Endothelial cell of umbilical vein (primary cell): ENCODE measurements around the gene PLPPR3. TPM values are rescaled to one million over a fixed set of nuclear protein-coding genes. Genes with fewer than 3 reads are reported as not detected.

Experiments
- BruUV-seq: library from RNA; stranded (reverse); fragments of 400-500 nt; replicated peaks from 2 replicates; lab custom pipeline; 2021; lab: Mats Ljungman, UMichigan
- CTCF ChIA-PET: fragments of 300-600, 350-600 bp; sonication (Branson Sonifier 250); formaldehyde crosslinking; loops from one replicate; lab custom pipeline; 2021; ENCODE audit warnings: antibody characterized with exemption, inconsistent platforms; lab: Charles Lee
- POLR2A ChIA-PET: fragments of 300-600, 350-600 bp; sonication (Branson Sonifier 250); formaldehyde crosslinking; loops from one replicate; lab custom pipeline; 2021; ENCODE audit warnings: antibody characterized with exemption, inconsistent platforms; lab: Charles Lee
- DNase-seq: peaks from one replicate; pipeline ENCODE4 v3.0.0-alpha.2; 2011; ENCODE audit warnings: low read depth, low spot score
- FAIRE-seq: peaks from 2 replicates; lab custom pipeline; 2011; peaks lifted over from hg19 to GRCh38; lab: Jason Lieb, UNC
- H2AFZ ChIP-seq: 2 replicates; pipeline ENCODE4 v1.6.0; 2012; ENCODE audit warnings: low read depth, low read length, control low read depth, inconsistent platforms
- H3K27ac ChIP-seq: 2 replicates; pipeline ENCODE4 v1.5.1; 2011; ENCODE audit warnings: low read depth, mild to moderate bottlenecking, control low read depth, low read length, moderate library complexity; ENCODE audit not compliant: insufficient read depth
- H3K27me3 ChIP-seq, 2 experiments: 2 replicates each; pipeline versions ENCODE4 v1.6.0 to v1.6.1; 2011; ENCODE audit warnings: low read length in 2 of 2, mixed read lengths in 1 of 2; ENCODE audit not compliant: control insufficient read depth in 2 of 2, insufficient read depth in 2 of 2
- H3K36me3 ChIP-seq, 2 experiments: 2 replicates in 1 of 2; 3 replicates in 1 of 2; pipeline ENCODE4 v1.5.1; 2011; ENCODE audit warnings: low read length in 2 of 2, mild to moderate bottlenecking in 1 of 2, moderate library complexity in 1 of 2; ENCODE audit not compliant: control insufficient read depth in 2 of 2, insufficient read depth in 2 of 2; ENCODE audit errors: extremely low read depth in 1 of 2
- H3K4me1 ChIP-seq: 3 replicates; pipeline ENCODE4 v1.5.1; 2011; ENCODE audit warnings: mild to moderate bottlenecking, low read length; ENCODE audit not compliant: control insufficient read depth, insufficient read depth; ENCODE audit errors: extremely low read depth
- H3K4me2 ChIP-seq: 2 replicates; pipeline ENCODE4 v1.6.1; 2011; ENCODE audit warnings: low read length, control low read depth, mixed read lengths; ENCODE audit not compliant: insufficient read depth
- H3K4me3 ChIP-seq, 3 experiments: fragments of 200-600 bp in 1 of 3; sonication (generic), shearing (Covaris generic) in 1 of 3; replicated peaks in 1 of 3; 2 replicates each; pipeline ENCODE4 v1.5.1; 2011 to 2016; ENCODE audit warnings: control low read depth in 3 of 3, low read length in 3 of 3, mild to moderate bottlenecking in 2 of 3, inconsistent platforms in 1 of 3, low read depth in 1 of 3, moderate library complexity in 1 of 3; ENCODE audit not compliant: insufficient read depth in 1 of 3
- H3K79me2 ChIP-seq: 2 replicates; pipeline ENCODE4 v1.6.0; 2012; ENCODE audit warnings: low read length, inconsistent platforms; ENCODE audit not compliant: control insufficient read depth, insufficient read depth
- H3K9ac ChIP-seq: replicated peaks from 2 replicates; pipeline ENCODE3; 2011; ENCODE audit warnings: low read length, control low read depth; ENCODE audit not compliant: insufficient read depth; ENCODE audit errors: extremely low read depth
- H3K9me1 ChIP-seq: replicated peaks from 3 replicates; pipeline ENCODE4 v1.6.0; 2011; ENCODE audit warnings: mild to moderate bottlenecking, low read length; ENCODE audit not compliant: control insufficient read depth, insufficient read depth; ENCODE audit errors: extremely low read depth
- H3K9me3 ChIP-seq: replicated peaks from 2 replicates; pipeline ENCODE4 v1.5.1; 2012; ENCODE audit warnings: low read length, inconsistent platforms; ENCODE audit not compliant: control insufficient read depth, insufficient read depth
- H4K20me1 ChIP-seq: replicated peaks from 2 replicates; pipeline ENCODE3; 2011; ENCODE audit warnings: mild to moderate bottlenecking, low read length; ENCODE audit not compliant: control insufficient read depth, insufficient read depth; ENCODE audit errors: extremely low read depth
- CTCF ChIP-seq, 2 donors: IDR thresholded peaks; 1 replicate in 1 of 2; 2 replicates in 1 of 2; pipeline ENCODE4 v1.5.1; 2011; ENCODE audit warnings: low read length in 2 of 2, mild to moderate bottlenecking in 2 of 2, moderate library complexity in 2 of 2, control low read depth in 1 of 2, inconsistent platforms in 1 of 2, low read depth in 1 of 2; ENCODE audit not compliant: insufficient read depth in 1 of 2; ENCODE audit errors: extremely low read depth in 1 of 2
- EZH2 ChIP-seq: IDR thresholded peaks from 2 replicates; pipeline ENCODE4 v1.6.1; 2012; ENCODE audit warnings: borderline replicate concordance, low read depth, mild to moderate bottlenecking, moderate library complexity, low read length, inconsistent platforms; ENCODE audit not compliant: severe bottlenecking
- GATA2 ChIP-seq: IDR thresholded peaks from 2 replicates; pipeline ENCODE4 v1.7.0; 2011; ENCODE audit warnings: low read depth, mild to moderate bottlenecking, moderate library complexity, mixed read lengths, low read length; ENCODE audit not compliant: insufficient read length, insufficient read depth
- JUN ChIP-seq: IDR thresholded peaks from 2 replicates; pipeline ENCODE4 v1.6.1; 2011; ENCODE audit warnings: borderline replicate concordance, low read depth; ENCODE audit not compliant: insufficient read length, insufficient read depth
- MYC ChIP-seq: IDR thresholded peaks from one replicate; pipeline ENCODE4 v1.6.1; 2011; ENCODE audit warnings: mild to moderate bottlenecking, low read depth, low read length
- POLR2A ChIP-seq: IDR thresholded peaks from 2 replicates; pipeline ENCODE4 v1.6.1; 2012; ENCODE audit warnings: low read depth, mild to moderate bottlenecking, control low read depth, low read length
- POLR2AphosphoS5 ChIP-seq: IDR thresholded peaks from 2 replicates; pipeline ENCODE4 v1.6.1; 2012; ENCODE audit warnings: low read depth, mild to moderate bottlenecking, control low read depth, low read length, moderate library complexity; ENCODE audit not compliant: insufficient read depth
- dilution Hi-C: fragments of 300-500 bp; cut with MboI; formaldehyde crosslinking; loops from one replicate; pipeline ENCODE4 v1.15.0; 2019; ENCODE audit warnings: low sequenced_read_pairs; ENCODE audit not compliant: extremely low pct_ligation_motif_present
- intact Hi-C: fragments of 100-400 bp; cut with micrococcal nuclease; formaldehyde crosslinking; loops from one replicate; pipeline ENCODE4 v1.10.0; 2022
- polyA plus RNA-seq, 4 experiments: library from polyadenylated mRNA; depleted of rRNA in 3 of 4; stranded (reverse) in 3 of 4; unstranded in 1 of 4; fragments of >200 nt; gene quantifications; 2 replicates each; pipeline versions ENCODE4 v1.2.1 to v1.2.3, GENCODE V29; 2011 to 2012; ENCODE audit warnings: missing spikeins in 1 of 4
- total RNA-seq: library from RNA; stranded (reverse); gene quantifications from 2 replicates; pipeline ENCODE4 v1.2.3, GENCODE V29; 2021

The PLPPR3 gene
- total and polyA plus RNA-seq, 2 donors (not counting 3 experiments of a cell fraction or from before 2014, with no cell fraction given): 1.1 to 1.2 TPM

- H3K4me2 ChIP-seq: no peak overlapping the region
- no peak overlapping the region for H3K9ac ChIP-seq
- POLR2A ChIA-PET: interaction anchor here (0.7 kb wide), 1 partner anchor 31 kb away, joined by 4 read pairs; no protein-coding TSS in a partner anchor
- no peak overlapping the region for H3K4me3 ChIP-seq
- H3K27me3 ChIP-seq: no peaks in the 10 kb centered on the region
- dilution Hi-C loops: no loop called here
- no peak overlapping the region for H3K27ac ChIP-seq
- no peaks in the 10 kb centered on the region for H3K9me3 ChIP-seq
- CTCF ChIA-PET: interaction anchor here (1.0 kb wide), 1 partner anchor 62 kb away, joined by 4 read pairs; no protein-coding TSS in a partner anchor
- FAIRE-seq: no peak
- H3K9me1 ChIP-seq: no peaks in the 10 kb centered on the region
- H3K79me2 ChIP-seq: no peaks in the 10 kb centered on the region
- no peak for DNase-seq
- no peaks in the 10 kb centered on the region for H3K36me3 ChIP-seq
- no peaks in the 10 kb centered on the region for H3K4me1 ChIP-seq
- intact Hi-C loops: no loop called here
- no peak overlapping the region for H2AFZ ChIP-seq
- BruUV-seq: no TSS peak
- no peaks in the 10 kb centered on the region for H4K20me1 ChIP-seq
- TF ChIP-seq POLR2AphosphoS5: no peak
- no peak for TF ChIP-seq EZH2
- TF ChIP-seq POLR2A: no peak
- no peak for TF ChIP-seq JUN
- no peak for TF ChIP-seq CTCF (IDR thresholded peaks at IDR 0.05; ENCODE audit: extremely low read depth in 1 of 2, insufficient read depth in 1 of 2, low read depth in 1 of 2, low read length in 2 of 2)
- TF ChIP-seq GATA2: no peak
- no peak for TF ChIP-seq MYC
These were observed 9.9 kb upstream of the PLPPR3 start for GRCh38 chr19:831407-832369.
